ENCODE results near the gene PDPK1.
"Not testable (repeated sequence)": the region's sequence is repeated elsewhere in the genome, so short reads cannot be mapped to it uniquely, and the experiment has no call there.

The PDPK1 gene

DNA sequence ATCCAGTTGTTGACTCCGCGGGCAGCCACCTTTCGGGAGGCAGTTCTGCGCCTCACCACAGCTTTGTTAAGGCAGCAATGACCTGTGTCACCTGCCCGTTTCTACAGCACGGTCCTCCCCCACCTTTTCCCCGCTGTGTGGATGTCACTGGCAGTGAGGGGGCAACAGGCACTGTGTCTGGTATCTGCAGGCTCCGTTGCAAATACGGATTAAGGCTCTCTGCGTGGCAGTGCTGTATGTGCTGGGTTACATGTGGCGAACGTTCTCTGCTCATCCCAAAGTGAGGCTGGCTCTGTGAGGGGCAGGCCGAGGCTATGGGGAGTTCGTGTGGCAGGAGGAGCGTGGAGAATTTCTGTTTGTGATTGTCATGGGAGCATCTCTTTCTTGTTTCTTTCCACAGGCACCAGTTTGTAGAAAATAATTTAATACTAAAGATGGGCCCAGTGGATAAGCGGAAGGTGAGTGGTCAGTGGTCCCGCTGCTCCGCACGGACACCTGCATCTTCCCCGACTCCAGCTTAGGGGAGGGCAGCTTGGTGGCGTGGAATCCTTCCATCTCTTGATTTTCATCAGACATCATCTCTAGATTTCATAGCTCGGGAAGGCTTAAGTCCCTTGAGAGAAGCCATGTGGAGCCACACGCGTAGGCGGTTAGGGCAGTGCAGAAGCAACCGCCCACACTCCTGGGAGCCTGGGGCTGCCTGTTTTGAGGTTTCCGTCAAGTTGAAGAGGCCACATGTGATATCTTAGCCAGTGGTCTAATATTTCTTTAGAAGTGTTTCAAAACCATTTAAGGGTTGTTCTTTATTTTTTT lies 57.8 kb downstream of the PDPK1 start:
- DNase-seq, result no peak

DNA sequence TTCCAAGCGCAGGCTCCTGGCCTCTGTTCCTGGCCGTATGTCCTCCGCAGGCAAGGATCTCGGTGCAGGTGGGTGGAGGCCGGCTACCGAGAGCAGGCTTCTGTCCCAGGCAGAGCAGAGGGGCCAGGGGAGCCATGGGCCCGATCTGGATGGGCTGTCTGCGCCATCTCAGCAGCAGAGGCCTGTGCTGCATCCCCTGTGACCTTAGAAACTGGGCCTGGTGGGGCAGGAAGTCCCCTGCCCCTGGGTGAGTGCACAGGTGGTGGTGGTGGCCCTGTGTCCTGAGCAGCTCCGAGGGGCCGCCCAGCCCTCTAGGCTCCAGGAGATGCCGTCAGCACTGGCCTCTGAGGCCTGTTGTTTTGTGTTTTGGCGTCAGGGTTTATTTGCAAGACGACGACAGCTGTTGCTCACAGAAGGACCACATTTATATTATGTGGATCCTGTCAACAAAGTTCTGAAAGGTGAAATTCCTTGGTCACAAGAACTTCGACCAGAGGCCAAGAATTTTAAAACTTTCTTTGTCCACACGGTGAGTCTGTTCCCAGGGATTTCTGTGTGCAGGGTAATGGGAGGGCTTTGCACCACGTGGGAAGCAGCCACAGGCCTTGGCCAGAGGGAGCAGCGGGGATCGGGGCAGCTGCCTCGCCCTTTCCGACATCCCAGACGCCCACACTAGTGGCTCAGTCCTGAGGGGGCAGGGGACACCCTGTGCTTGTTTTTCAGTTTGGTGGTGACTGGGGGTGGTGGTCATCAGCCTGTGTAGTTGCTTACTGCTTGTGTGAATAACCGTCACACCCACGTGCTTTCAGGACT lies 59.1 kb downstream of the PDPK1 start:
- DNase-seq, result no peak

DNA sequence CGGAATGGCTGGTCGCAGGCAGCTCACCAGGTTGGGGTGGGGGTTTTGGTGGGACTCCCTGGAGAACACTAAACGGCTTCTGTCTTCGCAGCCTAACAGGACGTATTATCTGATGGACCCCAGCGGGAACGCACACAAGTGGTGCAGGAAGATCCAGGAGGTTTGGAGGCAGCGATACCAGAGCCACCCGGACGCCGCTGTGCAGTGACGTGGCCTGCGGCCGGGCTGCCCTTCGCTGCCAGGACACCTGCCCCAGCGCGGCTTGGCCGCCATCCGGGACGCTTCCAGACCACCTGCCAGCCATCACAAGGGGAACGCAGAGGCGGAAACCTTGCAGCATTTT lies 59.7 kb downstream of the PDPK1 start:
- no peak for DNase-seq

DNA sequence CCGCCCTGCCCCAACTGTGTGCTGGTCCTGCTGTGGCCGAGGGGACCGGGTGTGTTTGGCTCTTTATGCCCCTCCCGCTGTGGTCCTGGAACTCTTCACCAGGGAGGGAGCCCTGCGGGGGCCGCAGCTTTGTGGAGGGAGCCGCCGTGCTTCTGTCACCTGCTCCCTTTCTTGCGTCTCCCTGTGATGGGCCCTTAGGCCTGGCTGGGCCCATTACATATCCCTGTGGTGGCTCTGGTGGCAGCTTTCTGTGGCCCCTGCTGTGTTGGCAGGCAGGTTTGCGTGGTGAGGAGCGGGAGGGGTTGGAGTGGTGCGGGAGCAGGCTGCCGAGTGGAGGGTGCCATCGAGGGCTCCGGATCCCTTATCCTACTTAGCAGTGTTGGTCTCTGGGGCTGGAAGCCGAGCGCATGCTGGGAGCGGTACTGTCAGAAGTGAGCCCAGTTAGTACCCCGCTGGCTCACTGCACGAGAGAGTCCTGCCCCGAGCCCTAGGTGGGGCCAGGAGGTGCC lies 60.4 kb downstream of the PDPK1 start:
- no peak for DNase-seq

DNA sequence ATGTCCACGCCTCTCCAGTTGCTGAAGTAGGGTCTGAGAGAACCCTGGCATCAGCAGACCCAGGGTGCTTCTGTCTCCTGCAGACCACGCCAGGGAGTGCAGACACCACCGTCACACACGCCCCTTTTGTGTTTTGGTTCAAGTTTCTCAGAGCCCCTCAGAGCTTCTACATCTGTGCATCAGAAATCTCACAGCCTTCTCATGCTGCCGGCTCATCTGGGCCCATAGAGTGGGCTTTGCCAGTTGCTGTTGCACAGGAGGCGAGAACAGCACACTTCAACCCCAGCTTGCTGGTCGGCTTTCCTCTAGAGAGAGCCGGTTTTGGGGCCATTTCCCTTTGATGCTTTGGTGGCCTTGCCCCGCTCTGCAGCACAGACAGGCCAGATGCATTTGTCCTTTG lies 60.9 kb downstream of the PDPK1 start:
- DNase-seq, result no peak

DNA sequence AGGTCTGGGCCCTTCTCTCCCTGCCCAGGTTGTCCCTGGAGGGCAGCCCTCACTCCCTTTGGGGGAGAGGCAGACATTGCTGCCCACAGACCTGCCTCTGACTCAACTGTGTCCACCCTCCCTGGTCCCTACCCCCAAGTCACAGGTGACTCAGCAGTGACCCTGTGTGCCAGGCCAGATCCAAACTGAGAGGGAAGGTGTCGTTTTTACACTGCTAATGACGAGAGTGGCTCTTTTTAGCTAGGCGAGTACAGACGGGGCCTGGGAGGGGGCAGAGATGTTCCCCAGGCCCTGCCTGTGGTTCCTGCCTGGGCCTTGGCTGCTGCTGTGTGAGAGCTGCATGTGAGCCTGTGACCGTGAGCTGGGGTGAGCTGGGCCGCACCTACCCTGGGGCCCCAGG lies 61.3 kb downstream of the PDPK1 start:
- not testable (repeated sequence) for DNase-seq

DNA sequence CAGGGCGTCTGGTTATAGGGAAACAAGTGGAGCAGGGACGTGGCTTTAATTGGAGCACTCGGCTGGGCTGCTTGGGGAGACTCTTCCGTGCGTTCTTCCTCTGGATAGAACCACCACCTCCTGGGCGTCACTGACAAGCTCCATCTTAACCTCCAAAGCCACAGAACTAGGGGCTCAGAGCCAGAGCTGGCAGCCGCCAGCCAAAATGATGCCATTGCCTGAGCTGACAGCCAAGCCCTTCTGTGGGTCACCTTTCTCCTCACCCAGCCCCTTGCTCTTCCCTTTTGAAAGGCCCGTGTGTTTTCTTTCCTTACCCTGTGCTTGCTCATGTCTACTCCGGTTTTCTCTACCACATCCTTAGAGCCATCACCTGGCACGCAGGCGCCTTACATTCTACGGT lies 62.0 kb downstream of the PDPK1 start:
- DNase-seq, result not testable (repeated sequence)

DNA sequence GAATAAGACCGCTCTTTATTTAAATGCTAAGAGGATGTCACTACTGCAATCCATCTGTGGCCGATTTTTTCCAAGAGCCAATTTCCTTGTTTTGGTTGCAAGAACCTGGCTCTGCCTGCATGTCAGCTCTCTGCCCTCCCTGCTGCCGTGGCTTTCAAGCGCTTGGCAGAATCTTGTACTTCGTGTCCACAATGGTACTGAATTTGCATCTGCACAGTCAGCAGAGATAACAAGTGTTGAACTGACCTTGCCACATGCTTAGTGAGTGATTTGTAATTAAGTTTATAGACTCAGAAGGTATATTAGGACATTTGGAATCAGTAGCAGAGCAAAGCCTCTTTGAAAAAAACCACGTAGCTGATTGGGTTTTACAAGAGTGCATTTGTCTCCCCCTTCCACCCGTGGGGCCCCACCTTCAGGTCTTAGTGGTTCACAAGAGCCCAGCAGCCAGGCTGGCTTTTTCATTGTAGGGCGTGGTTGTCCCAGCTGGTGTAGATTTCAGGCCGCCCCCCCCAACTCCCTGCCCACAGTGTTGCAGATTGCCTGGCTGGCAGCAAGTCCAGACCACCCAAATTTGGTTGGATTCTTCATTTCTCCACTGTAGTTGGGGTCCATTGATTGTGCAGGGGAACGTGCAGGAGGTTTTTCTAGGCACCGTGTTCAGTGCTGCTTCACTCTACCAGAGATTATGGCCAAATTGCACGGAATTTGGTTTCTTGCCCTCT lies 63.6 kb downstream of the PDPK1 start:
- not testable (repeated sequence) for DNase-seq

DNA sequence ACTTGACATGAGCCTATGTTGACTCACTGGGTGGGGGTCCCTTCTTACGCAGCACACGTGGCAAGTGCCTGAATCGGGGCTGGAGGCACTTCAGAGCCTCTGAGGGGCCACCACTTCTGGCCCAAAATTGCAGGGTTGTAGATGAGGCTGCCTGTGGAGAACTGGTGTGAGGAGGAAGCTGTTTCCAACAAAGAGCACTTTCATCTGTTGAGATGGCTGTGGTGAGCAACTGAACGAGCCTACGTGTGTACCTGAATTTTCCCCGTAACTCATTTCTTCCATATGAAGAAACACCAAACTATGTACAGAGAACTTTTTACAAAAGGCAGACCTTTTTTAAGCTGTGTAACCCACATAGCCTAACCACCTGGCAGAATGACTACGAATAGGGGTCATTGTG lies 64.4 kb downstream of the PDPK1 start:
- not testable (repeated sequence) for DNase-seq

DNA sequence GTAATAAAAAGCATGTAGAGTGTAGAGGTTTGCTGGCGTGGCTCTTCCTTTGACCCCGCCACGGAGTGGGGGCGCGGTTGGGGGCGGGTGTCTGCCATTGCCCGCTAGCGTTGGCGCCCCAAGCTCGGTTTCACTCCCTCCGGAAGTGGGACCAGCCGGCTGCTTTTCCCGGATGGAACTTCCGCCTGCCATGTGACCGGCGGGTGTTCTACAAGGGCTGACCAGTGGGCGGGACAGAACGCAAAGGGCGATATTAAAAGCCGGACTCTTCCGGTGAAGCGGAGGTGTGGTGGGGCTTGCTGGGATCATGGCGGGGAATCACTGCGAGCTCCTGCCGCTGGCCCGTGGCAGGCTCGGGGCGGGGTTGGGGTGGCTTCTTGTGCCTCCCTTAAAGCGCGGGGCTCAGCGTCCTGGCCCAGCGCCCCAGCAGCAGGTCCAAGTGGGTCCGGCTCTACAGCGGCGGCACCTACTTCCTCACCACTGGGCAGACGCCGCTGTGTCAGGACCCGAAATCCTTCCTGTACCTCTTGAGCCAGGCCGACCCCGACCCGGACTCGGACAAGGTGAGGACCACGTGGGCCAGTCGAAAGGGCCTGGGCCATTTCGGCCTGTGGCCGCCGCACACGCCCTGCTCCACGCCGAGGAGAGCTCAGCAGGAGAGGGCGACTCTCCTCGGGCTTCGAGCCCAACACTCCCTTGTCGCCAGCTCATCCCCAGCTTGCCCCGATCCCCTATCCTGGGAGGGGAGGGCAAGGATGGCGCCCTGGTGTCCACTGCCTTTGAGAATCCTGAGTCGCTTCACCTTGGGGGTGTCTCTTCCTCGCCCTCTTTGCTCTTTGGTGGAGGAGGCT lies 65.6 kb downstream of the PDPK1 start:
- peak; percentile 85 for DNase-seq

DNA sequence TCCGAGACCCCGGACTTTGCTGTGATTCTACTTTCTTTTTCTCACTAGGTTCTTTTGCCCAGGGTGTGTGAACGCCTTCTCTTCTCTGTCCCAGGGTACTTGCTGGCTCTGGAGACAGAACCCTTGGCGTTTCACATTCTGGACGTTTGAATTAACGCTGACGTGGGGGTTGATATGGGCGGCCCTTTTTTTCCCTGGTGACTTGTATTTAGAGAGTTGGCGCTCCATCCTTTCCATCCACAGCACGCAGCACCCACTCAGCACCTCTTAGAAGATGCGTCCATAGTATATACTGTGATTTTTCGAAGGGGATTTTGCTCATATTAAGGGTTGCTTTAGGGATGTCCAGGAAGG lies 66.2 kb downstream of the PDPK1 start:
- DNase-seq, result not testable (repeated sequence)

DNA sequence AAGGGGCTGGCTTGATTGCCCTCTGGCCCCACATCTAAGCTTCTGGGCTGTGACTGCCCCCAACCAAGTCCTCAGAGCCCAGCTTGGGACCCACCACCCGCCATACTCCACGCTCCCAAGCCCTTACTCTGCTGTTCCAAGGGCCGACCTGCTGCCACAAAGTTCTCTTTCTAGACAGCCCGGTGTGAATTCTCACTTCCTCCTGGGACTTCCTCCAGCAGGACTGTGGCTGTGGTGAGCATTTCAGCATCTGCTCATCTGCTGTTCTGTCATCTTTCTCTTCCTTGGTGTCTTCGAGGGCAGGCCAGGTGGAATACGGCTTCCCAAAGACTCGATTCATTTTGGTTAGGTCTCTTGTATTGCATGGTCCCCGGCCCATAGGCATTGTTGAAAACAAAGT lies 69.0 kb downstream of the PDPK1 start:
- DNase-seq, result not testable (repeated sequence)

DNA sequence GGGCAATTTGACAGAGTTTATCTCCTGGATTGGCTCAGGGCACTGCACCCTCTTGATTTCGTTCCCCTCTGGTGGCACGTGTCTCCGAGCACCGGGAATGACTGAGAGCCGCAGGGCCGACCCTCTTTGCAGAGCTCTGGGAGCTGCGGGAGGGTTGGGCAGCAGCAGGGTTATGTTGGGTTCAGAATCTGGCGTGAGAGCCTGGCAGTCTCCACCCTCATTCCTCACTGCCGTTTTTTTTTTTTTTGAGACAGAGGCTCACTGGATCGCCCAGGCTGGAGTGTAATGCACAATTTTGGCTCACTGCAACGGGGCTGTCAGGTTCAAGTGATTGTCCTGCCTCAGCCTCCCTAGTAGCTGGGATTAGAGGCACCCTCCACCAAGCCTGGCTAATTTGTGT lies 71.5 kb downstream of the PDPK1 start:
- not testable (repeated sequence) for DNase-seq

DNA sequence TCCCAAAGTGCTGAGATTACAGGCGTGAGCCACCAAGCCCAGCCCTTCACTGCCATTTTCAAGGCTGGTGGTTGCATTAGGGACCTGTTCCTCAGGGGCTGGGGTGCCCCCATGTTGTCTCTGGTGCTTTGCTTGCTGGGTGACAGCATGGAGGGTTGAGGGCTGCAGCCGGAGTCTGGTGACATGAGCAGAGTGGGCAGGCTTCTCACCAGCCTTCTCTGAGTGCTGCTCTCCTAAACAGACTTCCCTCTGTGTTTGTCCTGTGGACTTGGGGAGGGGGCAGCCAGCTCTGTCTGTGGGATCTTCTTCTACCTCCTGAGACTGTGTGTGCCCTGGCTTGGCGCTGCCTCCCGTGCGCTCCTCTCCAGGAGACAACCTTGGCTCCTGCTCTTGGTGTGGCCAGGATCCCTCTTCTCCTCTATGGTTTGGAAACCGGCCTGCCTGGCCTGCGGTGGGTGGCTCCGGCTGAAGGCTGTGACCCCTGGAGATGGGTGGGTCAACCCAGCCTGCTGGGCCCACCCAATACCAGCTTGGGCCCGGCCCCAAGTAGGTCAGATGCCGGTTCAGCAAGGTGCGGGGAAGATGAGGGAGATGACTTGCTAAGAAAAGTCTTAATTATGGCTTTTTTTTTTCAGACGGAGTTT lies 72.1 kb downstream of the PDPK1 start:
- no peak for DNase-seq

DNA sequence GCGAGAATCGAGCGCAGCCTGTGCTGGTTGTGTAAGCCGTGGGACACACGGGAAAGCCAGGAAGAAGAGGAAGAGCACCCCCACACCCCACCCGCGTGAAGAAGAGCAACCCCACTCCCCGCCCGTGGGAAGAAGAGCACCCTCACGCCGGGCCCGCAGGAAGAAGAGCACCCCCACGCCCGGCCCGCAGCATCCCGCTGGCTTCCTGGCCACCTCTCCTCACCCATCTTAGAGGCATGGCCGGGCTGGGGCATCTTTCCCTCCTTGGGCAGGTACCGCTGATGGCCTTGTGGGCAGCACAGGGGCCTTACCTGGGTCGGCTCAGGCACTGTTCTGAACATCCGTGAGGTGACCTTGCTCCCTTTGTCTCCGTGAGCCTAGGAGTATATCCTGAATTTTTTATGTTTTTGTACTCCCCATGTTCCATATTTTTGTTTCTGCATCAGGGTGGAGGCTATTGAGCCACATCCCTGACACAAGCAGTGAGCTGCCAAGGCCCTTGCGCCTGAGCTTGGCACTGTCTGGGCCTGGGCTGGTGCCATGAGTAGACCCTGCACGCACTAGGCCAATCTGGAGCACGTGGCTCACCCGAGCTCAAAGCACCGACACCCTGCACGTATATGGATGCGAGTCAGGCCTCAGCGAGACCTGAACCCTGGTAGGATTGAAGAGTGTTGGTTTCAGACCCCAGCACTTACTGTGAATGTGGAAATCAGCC lies 73.1 kb downstream of the PDPK1 start:
- no peak for DNase-seq

DNA sequence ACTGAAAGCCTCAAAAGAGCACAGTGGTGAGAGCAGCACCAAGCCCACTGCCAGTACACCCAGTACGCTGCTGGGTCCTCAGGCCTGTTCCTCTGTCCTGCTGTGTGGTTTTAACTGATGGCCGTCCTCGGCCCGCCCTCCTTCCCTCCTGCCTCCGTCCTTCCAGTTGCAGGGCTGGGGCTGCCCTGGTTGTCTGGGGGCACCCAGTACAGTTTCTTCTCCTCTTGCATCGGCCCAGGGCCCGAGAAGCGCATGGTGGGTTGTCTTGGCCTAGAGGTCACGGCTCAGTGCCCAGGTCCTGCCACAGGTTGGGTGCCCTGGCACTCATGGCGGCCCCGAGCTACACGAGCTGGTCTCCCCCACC lies 73.7 kb downstream of the PDPK1 start:
- no peak for DNase-seq

DNA sequence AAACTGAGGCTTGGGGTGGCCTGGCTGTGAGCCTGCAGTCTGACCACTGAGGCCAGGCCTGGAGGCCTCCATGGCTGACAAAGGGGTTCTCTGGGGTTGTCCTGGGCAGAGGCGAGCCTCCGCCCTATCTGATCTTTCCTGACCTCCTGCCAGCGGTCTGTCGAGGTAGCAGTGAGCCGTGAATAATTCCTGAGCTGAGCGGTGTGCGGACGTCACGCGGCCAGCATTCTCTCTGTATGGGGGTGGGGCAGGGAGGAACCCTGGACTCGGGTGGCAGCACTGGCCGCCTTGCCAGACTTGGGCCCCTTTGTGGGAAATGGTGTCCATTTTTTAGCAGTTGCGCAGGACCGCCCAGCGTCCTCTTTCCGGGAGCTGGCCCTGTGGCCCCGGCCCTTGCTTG lies 74.1 kb downstream of the PDPK1 start:
- not testable (repeated sequence) for DNase-seq

DNA sequence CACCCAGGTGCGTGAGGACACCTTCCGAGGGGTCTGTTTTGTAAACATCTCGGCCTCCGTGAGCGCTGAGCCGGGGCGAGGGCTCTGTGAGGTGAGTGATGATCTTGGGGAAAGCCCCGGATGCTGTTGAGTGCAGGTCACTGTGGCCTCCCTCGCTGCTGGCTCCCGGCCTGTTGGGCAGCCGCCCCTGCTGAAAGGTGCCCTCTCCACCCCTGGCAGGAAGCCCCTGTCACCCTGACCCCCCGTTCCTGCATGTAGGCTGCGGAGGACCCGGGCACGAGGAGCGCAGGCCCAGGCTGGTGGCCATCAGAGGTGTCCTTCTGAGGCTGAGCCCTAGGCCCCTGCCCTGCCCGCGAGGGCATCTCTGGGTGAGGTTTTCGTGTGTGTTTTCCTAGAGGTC lies 75.4 kb downstream of the PDPK1 start:
- DNase-seq, result not testable (repeated sequence)

DNA sequence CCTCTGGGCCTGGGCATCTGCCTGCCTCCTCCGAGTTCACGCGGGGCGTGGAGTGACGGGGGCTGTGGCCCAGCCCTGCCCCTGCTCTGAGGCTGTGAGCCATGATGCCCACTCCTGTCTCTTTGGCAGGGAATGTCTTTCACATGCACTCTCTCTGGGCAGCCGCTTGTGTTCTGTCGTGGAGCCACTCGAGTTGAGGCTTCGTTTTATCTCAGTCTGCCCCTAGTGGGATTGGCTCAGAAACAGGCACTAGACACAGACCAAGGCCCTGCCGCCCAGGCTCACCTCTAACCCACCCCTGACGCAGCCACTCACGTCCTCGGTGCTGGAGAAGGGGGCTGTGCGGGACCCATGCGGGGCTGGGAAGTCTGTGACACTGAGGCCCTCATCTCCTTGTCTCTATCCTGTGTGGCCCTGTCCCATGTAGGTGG lies 77.0 kb downstream of the PDPK1 start:
- no peak for DNase-seq

DNA sequence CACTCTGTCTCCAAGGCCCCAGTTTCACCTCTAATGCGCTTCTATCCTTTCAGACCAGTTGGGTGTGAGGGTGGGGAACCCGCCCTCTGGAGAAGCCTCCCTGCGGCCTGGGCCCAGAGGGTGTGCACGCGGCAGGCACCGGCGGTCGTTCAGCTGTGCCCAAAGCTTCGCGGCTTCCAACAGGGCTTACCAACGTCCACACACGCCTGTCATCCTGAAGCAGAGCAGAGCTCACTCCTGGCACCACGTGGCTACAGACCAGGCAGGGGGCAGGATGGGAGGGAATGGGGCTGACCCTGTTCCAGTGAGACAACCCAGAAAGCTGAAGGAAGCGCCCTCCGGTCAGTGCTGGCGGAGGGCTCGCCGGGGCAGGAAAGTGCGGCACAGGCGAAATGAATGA lies 81.1 kb downstream of the PDPK1 start:
- not testable (repeated sequence) for DNase-seq

DNA sequence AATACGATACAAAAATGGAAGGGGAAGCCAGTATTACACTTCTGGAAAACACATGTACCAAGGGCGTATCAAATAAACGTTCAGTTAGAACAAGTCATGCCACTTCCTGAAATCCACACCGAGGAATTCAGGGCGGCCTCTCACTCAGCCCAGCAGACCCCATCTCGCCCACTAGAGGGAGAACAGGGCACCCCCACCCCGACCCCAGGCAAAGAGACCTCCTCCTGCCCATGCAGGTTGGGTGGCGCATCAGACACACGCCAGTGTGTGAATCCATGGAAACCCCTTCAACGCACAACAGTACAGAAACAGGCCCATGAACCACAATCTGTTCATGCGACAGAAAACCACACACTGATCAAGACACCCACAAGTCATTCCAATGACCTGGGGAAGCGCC lies 81.8 kb downstream of the PDPK1 start:
- DNase-seq, result not testable (repeated sequence)
